ENCODE data around the gene DOC2B.

DNA sequence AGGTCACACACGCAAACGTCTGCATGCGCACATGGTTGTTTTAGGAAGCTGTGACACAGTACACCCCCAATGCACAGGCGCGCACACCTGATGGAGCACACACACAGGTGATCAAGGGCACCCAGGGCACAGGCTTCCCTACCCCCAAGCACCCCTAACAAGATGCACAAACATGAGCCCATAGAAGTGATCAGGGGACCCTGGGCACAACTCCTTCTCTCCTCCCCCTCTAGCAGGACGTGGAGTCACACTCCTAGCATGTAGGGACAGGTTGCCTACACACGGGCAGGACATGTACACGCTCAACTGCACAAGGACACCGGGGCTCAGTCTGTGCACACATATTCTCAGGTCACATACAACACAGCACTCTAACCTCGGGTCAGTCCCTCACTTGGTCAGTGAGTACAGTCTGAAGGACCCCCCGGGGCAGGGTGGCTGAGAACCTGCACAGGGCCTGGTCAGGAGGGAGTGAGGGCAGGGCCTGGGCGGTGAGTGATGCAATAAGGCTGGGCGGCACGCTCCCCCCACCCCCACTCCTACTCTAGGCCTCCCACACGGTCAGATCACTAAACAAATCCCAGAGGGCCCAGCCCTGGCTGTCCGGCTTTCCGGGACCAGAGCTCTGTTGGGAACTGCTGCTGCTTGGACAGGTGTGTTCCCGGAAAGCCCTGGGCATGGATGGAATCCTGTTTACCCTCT is 751 bp upstream of the DOC2B start:
- TF ChIP-seq, protein P1, sequence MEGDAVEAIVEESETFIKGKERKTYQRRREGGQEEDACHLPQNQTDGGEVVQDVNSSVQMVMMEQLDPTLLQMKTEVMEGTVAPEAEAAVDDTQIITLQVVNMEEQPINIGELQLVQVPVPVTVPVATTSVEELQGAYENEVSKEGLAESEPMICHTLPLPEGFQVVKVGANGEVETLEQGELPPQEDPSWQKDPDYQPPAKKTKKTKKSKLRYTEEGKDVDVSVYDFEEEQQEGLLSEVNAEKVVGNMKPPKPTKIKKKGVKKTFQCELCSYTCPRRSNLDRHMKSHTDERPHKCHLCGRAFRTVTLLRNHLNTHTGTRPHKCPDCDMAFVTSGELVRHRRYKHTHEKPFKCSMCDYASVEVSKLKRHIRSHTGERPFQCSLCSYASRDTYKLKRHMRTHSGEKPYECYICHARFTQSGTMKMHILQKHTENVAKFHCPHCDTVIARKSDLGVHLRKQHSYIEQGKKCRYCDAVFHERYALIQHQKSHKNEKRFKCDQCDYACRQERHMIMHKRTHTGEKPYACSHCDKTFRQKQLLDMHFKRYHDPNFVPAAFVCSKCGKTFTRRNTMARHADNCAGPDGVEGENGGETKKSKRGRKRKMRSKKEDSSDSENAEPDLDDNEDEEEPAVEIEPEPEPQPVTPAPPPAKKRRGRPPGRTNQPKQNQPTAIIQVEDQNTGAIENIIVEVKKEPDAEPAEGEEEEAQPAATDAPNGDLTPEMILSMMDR (IDR thresholded peaks at IDR 0.05) = no peak
- TF ChIP-seq EZH2 (IDR thresholded peaks at IDR 0.05) (no peak), EZH2phosphoT487 (IDR thresholded peaks at IDR 0.05) (no peak)

Data from neural progenitor cell (in vitro differentiated cells).